ENCODE measurements around the gene IST1.

Gene IST1

DNA sequence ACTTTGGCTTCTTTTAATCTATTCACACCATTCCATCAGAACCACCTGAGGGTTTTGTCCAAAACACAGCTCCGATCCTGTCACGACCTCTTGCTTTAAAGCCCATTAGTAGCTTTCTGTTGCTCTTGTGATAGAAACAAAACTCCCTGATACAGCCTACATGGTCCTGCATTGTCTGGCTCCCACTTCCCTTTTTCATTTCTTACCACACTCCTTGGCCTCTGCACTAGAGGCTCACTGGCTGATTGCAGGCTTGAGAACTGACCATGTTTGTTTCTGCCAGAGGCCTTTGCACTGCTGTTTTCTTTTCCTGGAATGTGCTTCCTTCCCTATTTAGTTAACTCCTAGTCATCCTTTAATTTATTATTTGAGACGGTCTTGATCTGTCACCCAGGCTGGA is 23.7 kb downstream of the IST1 start:
- DNase-seq (ENCODE audit: low spot score) = no peak

DNA sequence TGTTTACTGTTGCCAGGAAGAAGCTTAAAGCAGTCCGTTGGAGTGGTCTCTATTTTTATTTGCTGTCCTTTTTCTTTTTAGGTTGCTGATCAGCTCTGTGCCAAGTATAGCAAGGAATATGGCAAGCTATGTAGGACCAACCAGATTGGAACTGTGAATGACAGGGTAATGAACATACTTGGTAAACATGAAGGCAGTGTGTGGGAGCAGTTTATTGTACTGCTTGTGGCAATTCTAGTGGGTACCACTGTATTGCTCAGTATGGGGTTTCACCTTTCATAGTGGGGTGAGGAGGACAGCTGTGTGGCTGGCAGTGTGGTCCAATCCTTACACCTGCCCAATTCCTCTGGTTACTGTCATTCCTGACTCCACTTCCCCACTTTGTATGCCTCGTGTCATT is 25.3 kb downstream of the IST1 start:
- no peak for DNase-seq (ENCODE audit: low spot score)

DNA sequence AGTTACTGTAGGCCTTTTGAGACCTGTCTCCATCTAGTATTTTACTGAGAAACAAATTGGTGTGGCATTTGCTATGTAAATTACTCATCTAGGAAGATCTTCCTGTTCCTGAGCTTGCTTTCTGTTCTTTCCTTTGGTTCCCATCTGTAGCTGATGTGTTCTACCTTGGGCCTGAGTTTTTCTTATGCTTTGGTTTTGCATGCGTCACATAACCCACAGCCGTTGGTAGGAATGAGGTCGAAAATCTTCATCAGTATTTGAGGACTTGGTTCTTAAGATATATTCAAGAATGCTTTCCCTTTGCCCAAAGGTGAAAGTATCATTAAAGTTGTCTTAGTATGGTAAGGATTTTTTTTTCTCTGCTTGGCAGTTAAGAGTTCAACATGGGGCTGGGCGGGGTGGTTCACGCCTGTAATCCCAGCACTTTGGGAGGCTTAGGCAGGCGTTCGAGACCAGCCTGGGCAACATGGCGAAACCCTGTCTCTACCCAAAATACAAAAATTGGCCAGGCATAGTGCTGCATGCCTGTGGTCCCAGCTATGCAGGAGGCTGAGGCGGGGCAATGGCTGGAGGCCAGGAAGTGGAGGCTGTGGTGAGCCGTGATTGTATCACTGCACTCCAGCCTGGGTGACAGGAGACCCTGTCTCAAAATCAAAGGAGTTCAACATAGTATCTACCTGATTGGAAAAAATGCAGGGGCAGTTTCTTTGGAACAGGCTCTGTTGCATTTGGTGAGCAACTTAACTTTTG is 28.8 kb downstream of the IST1 start:
- no peak for DNase-seq (ENCODE audit: low spot score)

DNA sequence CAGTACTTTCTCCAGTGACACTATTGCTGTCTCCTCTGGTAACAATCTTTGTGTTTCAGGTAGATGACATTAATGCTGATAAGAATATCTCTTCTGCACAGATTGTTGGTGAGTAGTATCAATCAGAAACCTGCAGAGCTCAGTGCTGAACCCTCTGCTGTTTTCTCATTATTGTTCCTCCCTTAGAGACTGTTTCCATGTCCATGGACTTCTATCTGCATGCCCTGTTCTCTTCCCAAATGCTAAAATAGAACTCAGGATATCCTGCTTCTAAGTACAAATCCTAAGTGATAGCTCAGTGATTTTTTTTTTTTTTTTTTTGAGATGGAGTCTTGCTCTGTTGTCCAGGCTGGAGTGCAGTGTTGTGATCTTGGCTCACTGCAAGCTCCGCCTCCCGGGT is 29.4 kb downstream of the IST1 start:
- no peak for DNase-seq (ENCODE audit: low spot score)

DNA sequence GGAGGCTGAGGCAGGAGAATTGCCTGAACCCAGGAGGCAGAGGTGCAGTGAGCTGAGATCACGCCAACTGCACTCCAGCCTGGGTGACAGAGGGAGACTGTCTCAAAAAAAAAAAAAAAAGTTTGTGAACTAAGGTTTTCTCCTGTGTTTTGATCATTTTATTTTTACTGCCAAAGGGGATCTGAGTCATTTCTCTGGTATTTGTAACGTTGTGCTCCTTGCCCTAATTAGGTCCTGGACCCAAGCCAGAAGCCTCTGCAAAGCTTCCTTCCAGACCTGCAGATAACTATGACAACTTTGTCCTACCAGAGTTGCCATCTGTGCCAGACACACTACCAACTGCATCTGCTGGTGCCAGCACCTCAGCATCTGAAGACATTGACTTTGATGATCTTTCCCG is 32.1 kb downstream of the IST1 start:
- no peak for DNase-seq (ENCODE audit: low spot score)

DNA sequence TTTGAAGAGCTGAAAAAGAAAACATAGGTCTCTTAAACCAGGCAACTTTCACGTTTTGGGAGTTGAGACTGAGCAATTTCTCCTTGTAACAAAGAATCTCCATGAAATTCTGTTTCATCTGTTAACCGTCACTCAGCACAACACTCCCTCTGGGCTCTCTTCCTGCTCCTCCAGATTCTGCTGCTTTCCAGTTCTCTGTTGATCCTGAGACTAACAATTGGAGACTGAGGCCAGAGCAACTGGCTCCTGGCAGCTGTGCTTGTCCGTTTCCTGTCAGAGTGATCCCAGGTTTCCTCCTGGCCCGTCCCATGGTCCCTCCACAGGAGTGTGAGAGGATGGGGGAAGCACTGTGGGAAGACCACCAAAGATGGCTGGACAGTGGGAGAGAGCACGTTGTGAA is 32.5 kb downstream of the IST1 start:
- DNase-seq (ENCODE audit: low spot score) = no peak

DNA sequence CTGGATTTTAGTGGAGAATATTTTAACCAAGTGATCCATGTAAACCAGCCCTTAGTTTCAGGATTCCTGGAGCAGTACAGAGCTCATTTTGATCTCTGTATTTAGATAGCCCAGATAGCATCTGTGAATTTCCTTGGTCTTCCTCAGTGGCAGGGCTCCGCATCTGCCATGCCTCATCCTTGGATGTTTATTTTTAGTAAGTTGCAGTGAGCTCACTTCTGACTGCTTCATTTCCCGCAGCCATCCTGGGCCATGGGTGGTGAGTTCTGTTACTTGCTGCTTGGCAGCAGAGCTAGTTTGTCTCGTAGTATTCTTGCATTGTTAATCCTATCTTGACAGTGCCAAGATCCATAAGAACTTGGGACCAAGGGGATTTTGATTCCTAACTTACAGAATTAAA is 33.7 kb downstream of the IST1 start:
- no peak for DNase-seq (ENCODE audit: low spot score)

DNA sequence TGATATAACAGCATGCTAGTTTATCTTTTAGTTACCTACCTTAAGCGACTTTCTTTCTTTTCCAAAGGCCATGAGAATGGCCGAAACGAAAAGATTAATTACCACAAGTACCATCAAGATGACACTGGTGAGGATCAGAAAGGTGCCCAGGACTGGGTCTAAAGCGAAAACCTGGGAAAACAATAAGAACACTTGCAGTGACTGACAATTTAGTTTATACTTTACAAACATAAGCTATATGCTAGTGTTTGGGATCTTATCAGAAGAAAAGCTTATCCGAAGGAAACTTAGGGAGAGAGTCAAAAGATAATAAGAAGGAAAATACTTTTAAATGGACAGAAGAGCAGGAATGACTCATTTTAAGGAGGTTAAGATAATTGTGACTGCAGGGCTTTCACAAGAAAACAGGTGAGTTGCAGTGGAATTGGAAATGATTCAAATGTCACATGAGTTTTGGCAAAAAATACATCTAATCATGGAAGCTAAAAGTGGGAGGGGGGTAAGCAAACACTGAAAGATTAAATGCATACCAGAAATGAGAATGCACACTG is 34.8 kb downstream of the IST1 start:
- no peak for DNase-seq (ENCODE audit: low spot score)

DNA sequence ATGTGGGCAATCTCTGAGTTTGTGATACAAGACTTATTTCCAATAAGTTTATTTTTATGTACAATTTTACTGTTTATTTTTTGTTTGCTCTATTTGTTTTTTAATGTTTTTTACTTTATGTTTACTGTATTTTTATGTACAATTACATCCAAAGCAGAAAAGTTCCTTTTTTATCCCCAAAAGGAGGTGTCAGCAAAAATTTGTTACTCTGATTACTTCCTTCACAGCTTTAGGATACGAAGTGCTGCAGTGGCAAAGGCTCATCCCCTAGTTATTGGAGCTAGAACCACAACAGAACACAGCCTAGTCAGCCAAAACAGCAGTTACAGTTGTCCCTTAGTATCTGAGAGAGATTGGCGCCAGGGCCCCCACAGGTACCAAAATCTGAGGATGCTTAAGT is 35.7 kb downstream of the IST1 start:
- DNase-seq (ENCODE audit: low spot score) = no peak

DNA sequence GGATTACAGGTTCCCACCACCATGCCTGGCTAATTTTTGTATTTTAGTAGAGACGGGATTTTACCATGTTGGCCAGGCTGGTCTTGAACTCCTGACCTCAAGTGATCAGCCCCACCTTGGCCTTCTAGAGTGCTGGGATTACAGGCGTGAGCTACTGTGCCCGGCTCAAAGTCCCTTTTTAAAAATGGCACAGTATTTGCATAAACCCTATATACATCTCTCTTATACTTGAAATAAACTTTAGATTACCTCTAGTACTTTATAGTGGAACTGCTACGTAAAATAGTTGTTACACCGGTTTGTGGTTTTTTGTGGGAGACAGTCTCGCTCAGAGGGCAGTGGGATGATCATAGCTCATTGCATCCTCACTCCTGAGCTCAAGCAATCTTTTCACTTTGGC is 36.3 kb downstream of the IST1 start:
- DNase-seq (ENCODE audit: low spot score) = no peak

DNA sequence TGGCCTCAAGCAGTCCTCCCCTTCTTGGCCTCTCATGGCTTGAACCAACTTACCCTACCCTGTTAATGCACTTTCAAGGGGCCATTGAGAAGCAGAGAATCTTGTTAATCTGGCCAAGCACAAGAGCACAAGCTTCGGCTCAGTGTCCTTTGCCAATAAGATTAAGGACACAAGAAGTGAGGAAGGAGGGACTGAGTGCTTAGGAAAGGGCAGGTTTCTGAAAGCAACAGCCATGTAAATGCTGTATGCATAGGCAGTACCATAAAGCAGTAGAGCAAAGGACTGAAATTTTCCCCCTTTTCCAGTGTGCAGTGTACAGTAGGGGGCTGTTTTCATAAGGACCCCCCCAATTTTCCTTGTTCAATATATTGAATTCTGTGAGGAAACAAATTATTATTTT is 37.7 kb downstream of the IST1 start:
- DNase-seq (ENCODE audit: low spot score) = no peak

DNA sequence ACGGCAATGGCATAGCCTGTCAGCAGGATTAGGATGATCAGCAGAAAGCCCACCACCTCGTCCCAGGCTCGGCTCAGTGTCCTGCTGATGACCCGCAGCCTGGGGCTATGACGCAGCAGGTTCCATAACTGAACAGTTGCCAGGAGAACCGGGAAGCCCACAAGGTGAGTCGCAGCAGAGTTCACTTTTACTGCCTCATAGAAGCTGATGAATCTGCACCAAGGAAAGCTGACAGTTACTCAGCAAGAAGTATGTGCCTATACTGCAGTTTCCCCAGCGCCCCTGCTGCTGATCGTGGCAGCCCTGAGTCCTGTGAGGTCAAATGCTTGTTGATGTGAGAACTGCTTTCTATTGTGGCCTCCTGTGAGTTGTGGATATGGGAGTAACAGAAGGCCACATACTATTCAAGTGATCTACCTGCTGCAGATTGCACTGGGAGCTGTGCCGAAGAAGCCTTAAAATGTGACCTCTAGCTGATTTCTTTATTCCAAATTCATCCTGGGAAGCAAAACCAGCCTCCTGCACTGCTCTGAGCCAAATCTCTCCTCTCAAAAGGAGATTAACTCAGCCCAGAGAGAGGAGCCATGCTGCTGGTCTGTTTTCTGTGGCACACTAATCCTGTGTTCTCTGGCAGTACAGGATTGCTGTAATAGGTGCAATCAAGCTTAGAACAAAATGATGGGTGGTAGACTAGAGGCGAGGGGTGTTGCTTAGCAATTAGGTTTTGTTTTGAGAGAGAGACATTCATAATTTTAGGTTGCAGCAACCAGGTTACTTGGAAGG is 38.8 kb downstream of the IST1 start:
- no peak for DNase-seq (ENCODE audit: low spot score)

DNA sequence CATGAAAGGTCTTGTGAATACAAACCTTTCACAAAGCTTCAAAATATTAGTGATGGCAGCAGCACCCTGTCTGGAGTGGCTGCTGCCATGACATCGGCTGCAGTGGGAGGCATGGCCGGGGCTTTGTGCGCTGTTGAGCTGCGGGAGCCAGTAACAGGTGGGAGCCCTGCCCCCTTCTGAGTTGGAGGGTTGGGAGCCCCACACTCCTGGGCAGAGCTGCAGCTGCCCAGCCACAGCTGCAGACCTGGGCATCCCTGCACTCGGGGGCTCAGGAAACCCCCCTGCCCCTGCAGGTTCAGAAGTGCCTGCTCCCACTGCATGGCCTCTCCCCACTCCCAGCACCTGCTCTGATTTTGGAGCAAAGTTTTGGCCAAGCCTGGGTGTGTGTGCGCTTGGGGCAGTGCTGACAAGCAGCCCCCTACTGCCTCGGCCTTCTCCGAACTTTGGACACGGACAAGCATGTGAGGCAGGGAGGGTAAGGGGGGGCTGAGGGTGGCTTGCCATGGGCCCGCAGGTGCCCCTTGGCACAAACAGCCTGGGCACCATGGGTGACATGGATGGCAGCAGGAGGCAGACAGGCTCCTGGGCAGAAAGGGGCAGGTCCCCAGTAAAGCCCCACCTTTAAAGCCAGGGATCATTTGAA is 42.7 kb downstream of the IST1 start:
- DNase-seq (ENCODE audit: low spot score) = no peak

DNA sequence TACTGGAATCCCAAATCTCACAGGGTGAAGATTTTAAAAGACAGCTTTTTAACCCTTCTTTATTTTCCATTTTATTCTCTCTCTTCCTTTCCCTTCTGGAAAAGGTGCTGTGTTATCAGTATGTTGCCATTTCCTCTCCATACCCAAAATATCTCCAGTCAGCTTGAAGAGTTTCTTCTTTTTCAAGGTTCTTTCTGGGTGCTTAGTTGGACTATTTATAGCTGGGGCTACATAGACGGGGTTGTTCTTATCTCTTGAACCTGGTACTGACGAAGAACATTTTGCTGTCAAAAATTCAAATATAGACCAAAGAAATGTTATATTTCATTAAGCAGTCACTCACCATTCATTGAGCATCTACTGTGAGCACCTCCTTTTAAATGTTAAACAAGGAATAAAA is 48.6 kb downstream of the IST1 start:
- DNase-seq (ENCODE audit: low spot score) = no peak

DNA sequence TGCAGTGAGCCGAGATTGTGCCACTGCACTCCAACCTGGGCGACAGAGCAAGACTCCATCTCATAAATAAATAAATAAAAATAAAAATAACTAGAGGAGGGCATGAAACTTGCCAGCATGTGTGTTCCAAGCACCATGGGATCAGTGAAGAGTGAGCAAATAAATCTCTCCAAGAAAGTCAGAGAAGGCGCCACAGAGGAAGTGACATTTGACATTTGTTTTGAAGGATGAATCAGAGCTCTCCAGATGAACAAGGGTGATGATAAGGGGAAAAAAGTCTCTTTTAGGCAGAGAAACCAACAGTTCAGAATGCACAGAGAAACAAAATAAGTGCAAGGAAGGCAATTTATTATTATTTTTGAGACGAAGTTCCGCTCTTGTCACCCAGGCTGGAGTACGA is 50.3 kb downstream of the IST1 start:
- no peak for DNase-seq (ENCODE audit: low spot score)

DNA sequence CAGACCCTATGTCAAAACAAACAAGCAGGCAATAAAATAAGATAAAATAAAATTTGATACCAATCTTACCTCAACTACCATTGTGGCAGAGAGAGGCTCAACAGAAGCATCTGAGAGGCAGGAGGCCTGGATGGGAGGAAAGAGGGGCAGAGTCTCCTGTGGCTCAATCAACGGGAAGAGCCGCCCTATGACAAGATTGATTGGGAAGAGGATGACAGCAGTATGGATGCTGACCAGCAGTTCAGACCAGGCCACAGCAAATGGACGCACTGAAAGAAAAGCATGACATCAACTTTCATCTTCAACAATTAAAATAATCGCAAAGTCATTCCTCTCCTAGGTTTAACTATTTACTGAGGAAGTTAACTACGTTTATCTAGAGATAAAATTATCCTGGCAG is 57.5 kb downstream of the IST1 start:
- no peak for DNase-seq (ENCODE audit: low spot score)

DNA sequence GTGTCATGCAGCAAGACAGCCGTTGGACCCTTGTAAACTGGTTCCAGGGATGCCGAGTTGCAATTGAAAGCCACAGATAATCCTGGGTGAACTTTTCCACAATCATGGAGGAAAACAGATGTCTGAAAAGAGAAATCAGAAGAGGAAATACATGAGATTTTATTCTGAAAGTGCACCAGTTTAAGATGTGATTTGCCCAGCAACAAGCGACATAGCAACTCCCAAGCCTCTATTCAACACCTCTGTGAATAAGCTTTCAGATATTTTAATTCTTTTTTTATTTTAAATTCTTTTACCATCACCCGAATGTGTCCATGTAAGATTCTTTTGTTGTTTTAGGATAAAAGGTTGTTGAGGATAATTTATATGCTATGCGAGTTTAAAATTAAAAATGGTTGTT is 58.8 kb downstream of the IST1 start:
- no peak for DNase-seq (ENCODE audit: low spot score)

DNA sequence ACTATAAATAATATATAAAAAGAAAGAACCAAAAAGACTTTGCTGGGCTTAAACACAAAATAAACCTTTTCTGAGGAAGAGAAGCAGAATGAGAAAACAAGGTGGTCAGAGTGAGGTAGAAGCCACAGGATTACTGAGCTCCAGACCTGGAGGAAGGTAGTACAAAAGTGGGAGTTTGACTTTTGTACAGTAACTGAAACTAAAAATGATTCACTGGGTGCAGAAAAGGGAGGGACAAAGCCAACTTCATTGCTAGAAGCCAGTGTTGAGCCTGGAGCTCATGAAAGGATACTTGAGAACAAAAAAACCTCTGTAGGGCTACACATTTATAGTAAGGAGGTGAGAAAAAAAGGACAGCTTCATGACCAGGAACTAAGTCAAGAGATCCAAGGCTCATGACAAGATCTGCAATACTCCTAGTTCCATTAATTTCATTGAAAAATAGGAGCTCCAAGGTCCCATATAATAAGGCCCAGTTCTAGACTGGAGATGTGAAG is 59.4 kb downstream of the IST1 start:
- no peak for DNase-seq (ENCODE audit: low spot score)

DNA sequence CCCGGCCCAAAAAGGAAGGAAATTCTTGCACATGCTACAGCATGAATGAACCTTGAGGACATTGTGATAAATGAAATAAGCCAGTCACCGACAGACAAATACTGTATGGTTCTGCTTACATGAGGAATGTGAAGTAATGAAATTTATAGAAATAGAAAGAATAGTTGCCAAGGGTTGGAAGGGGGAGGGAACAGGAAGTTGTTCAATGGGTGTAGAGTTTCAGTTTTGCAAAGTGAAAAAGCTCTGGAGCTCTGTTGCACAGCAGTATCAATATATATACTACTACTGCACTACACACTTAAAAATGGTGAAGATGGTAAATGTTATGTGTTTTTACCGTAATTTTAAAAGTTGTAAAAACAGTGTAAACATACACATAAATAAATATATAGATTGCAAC is 61.2 kb downstream of the IST1 start:
- no peak for DNase-seq (ENCODE audit: low spot score)

DNA sequence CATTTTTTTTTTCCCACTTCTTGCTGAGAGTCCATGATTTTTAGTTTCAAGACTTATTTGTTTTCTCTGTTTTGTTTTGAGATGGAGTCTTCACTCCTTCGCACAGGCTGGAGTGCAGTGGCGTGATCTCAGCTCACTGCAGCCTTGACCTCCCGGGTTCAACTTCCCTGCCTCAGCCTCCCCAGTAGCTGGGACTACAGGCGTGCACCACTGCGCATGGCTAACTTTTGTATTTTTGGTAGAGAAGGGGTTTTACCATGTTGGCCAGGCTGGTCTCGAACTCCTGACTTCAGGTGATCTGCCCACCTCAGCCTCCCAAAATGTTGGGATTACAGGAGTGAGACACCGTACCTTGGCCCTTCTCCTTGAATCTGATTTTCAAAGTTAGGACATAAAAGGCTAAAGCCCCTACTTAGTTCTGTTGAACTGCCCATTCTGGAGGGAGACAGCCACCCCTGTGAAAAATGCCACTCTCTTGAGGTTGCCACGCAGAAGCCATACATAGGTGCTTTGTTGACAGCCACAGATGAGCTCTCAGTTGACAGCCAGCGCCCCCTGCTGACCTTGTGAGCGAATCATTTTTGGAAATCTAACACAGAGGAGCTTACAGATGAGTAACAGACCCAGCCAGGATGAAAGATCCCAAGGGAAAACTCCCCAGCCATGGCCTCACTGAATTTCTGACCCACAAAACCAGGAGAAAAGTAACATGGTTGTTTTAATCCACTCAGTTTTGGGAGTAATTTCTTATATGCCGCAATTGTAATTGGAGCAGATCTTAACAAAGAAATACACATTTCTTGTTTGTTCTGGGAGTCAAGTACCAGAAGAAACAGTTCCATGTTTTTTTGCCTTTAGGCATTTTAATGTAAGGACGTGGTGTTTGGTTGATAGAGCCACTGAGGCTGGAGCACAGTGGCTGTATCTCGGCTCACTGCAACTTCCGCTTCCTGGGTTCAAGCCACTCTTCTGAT is 66.0 kb downstream of the IST1 start:
- DNase-seq (ENCODE audit: low spot score) = peak; percentile 90

DNA sequence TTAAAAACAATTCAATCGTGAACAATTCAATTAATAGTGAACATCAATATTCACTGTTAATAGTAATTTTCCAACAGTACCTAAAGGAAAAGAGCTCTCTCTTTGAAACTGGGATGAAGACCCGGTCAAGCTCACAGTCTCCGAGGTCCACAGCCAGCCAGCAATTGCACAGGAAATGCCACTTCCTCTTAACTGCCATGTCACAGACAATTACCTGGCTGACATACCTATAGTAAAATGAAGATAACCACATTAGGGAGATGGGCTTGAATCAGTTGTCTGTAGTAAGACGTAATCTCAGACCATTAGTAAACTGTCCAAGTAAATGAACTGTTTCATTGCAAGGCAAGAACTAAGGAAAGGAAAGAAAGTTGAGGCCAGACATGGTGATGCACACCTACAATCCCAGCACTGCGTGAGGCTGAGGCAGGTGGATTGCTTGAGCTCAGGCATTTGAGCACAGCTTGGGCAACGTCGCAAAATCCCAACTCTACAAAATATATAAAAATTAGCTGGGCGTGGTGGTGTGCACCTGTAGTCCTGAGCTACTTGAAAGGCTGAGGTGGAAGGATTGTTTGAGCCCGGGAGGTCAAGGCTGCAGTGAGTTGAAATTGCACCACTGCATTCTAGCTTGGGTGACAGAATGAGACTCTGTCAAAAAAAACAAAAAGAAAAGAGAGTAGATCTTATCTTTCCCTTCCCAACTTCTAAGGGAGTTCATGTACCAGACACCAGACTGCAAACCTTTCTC is 68.0 kb downstream of the IST1 start:
- no peak for DNase-seq (ENCODE audit: low spot score)
